Astrocyte of the cerebellum (primary cell): ENCODE measurements around the gene LRCH1.
A peak's percentile ranks its signal among the peaks of the same experiment; 100 is the strongest.

ENCODE experiments used
- DNase-seq: peaks from one replicate; pipeline ENCODE4 v3.0.0-alpha.2; 2011; ENCODE audit warnings: low read depth
- H3K4me3 ChIP-seq: 2 replicates; pipeline ENCODE4 v1.5.1; 2011; ENCODE audit warnings: mild to moderate bottlenecking, low read depth, low read length, moderate library complexity
- in situ Hi-C: cut with HindIII; loops from 2 replicates; pipeline ENCODE4 v1.10.0; 2017; ENCODE audit warnings: low sequenced_read_pairs
- TF ChIP-seq, protein P1 (sequence below): IDR thresholded peaks from 2 replicates; pipeline ENCODE4 v1.5.1; 2012; ENCODE audit warnings: low read length, low read depth, moderate library complexity, mild to moderate bottlenecking; ENCODE audit errors: missing control alignments

Gene LRCH1

DNA sequence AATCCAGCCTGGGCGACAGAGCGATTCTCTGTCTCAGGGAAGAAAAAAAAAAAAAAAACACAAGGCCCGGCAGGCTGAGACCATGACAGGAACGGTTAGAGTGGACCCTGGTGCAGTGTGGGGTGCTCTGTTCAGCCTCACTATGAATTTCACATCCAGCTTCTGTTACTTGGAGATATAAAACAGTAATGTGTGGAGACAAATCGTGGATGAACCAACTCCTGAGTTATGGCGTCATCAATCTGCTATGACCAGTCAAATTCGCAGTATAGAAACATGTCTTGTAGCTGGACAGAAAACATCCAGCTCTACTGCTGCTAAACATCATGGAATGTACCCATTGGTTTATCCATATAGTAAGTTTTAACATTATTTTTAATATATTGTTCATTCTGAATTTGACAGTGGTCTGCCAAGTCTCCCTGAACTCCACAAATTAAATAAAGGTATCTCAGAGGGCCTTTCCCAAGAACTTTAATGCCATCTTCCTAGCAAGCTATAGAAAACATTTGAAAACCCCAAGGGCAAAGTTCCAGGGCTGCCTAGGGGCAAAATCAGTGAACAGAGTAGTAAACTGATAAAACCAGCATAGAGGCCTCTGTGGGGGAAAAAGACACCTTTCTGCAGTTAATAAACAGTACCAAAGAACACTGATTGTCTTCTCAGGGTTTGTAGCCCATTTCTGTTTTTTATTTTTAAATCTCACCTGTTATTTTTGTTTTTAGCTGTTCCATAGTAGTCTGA lies 75.8 kb downstream of the LRCH1 start:
- no peak overlapping the region for H3K4me3 ChIP-seq
- TF ChIP-seq, protein P1, sequence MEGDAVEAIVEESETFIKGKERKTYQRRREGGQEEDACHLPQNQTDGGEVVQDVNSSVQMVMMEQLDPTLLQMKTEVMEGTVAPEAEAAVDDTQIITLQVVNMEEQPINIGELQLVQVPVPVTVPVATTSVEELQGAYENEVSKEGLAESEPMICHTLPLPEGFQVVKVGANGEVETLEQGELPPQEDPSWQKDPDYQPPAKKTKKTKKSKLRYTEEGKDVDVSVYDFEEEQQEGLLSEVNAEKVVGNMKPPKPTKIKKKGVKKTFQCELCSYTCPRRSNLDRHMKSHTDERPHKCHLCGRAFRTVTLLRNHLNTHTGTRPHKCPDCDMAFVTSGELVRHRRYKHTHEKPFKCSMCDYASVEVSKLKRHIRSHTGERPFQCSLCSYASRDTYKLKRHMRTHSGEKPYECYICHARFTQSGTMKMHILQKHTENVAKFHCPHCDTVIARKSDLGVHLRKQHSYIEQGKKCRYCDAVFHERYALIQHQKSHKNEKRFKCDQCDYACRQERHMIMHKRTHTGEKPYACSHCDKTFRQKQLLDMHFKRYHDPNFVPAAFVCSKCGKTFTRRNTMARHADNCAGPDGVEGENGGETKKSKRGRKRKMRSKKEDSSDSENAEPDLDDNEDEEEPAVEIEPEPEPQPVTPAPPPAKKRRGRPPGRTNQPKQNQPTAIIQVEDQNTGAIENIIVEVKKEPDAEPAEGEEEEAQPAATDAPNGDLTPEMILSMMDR, result no peak
- no peak for DNase-seq
- in situ Hi-C loops, result no loop called here

DNA sequence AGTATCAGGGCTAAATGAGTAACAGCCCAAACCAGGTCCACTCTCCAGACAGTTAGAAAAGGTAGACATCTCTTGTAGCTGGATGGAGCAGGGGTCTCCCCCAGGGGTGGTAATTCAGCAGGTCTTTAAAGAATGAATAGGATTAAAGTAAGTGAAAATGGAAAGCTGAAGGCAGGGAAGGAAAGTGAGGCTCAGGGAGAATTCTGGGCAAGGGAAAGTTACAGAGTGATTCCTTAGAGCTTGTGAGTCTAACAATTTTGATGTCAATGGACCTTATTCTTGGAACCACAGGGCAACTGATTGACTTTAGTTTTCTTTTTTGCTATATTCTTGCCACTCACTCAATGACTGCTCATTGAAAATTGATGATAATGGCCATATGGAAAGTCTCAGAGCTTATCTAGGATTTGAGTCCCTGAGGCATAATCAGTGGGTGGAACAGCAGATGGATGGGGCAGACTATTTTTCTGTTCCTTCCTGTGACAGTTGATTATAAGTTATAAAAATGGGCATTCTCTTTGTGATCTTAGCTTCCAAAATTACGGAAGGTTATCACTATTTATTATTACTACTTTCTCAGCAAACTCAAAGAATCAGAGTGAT lies 76.9 kb downstream of the LRCH1 start:
- TF ChIP-seq, protein P1, result no peak
- DNase-seq, result no peak
- no peak overlapping the region for H3K4me3 ChIP-seq
- in situ Hi-C loops, result no loop called here

DNA sequence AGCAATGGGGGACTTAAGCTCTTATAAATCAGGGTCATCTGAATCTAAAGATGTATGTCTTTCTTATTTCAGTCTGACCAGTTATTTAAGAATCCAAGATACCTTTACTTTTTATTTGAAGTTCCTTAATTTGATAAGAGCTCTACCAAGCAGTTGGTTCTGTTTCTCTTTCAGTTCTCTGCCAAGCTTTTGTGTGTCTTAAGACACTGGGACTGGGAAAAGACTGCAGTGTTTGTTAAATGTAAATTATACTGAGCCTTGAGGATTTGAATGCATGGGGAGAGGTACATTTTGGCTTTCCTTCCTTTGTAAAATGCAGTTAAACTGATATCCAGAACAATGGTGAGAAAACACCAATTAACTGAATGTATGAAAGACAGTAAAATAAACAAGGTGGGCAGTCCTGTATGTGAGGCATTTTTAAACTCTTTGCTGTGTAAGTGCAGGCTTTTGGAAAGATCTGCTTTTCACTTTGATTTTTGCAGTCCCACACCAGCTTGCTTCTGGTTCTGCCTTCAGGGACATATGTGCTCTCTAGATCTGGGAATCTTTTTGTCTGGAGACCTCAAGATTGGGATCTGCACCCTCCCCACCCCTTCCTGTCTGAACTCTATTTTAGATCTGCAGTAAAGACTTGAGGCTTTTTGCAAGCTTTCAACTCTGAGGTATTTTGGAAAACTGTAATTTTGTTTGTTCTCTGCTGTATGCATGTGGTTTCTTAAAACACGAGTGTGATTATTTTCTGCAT lies 77.6 kb downstream of the LRCH1 start:
- in situ Hi-C loops, result no loop called here
- DNase-seq, result no peak
- TF ChIP-seq, protein P1, result no peak
- H3K4me3 ChIP-seq, result no peak overlapping the region

DNA sequence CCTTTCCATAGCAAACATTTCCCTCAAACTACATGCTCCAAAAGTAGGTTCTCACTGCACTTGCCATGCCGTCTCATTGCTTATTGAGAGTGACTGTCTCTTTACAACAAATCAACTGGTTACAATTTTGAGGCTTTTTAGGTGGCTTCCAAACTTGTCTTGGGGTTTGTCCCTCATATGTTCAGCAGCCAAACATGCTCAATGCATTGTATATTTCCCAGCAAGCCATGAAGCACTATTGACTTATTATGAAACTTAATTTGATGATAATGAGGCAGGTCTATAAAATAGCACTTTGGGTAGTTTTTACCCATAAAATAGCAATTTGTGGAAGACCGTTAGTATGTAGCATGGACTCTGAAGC lies 78.2 kb downstream of the LRCH1 start:
- in situ Hi-C loops, result no loop called here
- no peak overlapping the region for H3K4me3 ChIP-seq
- no peak for DNase-seq
- TF ChIP-seq, protein P1, result no peak

GRCh38 chr13:46632176-46632575 lies 79.2 kb downstream of the LRCH1 start:
- no peak for DNase-seq
- in situ Hi-C loops, result no loop called here
- H3K4me3 ChIP-seq, result no peak overlapping the region
- TF ChIP-seq, protein P1, result no peak

DNA sequence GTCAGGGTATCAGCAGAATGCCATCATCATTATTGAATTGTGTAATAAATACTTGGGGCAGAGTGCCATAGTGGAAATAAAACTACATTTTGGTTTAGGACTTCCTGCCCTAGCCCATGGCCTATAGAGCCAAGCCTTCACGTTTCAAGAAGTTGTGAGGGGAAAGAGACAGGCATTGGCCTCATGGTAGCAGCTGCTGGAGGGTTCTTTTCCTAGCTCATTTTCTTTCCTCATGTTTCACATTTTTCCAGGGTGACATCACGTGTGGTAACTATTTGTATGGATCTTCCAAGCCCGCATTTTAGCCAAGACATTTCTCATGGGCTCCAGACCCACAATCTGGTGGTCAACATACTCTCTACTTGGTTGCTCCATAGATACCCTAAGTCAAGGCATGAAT lies 80.4 kb downstream of the LRCH1 start:
- DNase-seq, result peak; percentile 82
- TF ChIP-seq, protein P1, result no peak
- no peak overlapping the region for H3K4me3 ChIP-seq
- in situ Hi-C loops, result no loop called here
